Upper lobe of left lung (tissue), 6 donors: Measurements from ENCODE around the gene CPO. TPM values are rescaled to one million over a fixed set of nuclear protein-coding genes. Genes with fewer than 3 reads are reported as not detected.

Source experiments
- ATAC-seq, 2 donors: fragments of 200-7000 bp; cut with Tn5 transposase; one replicate each; pipeline ENCODE4 v1.9.1; 2022; ENCODE audit warnings: mild to moderate bottlenecking in 2 of 2, moderate library complexity in 2 of 2; ENCODE audit not compliant: low FRiP score in 2 of 2
- DNase-seq, 2 donors: peaks; one replicate each; pipeline ENCODE4 v3.0.0-alpha.2; 2019 to 2020
- H3K27ac ChIP-seq, 4 donors: fragments of 200-600 bp; sonication (generic); one replicate each; pipeline ENCODE4 v1.5.1; 2016 to 2019
- H3K27me3 ChIP-seq, 4 donors: fragments of 200-600 bp; sonication (generic); one replicate each; pipeline ENCODE4 v1.5.1; 2017 to 2019
- H3K36me3 ChIP-seq, 4 donors: fragments of 200-600 bp; sonication (generic); one replicate each; pipeline ENCODE4 v1.5.1; 2016 to 2019
- H3K4me1 ChIP-seq, 4 donors: fragments of 200-600 bp; sonication (generic); one replicate each; pipeline ENCODE4 v1.5.1; 2018 to 2019
- H3K4me3 ChIP-seq, 4 donors: fragments of 200-600 bp; sonication (generic); one replicate each; pipeline ENCODE4 v1.5.1; 2017 to 2019; ENCODE audit warnings: mild to moderate bottlenecking in 2 of 4, moderate library complexity in 1 of 4
- H3K9me3 ChIP-seq, 4 donors: fragments of 200-600 bp; sonication (generic); one replicate each; pipeline ENCODE4 v1.5.1; 2018 to 2019
- EP300 ChIP-seq, 4 donors: sonication (generic); formaldehyde crosslinking; IDR thresholded peaks; one replicate each; pipeline ENCODE4 v1.5.1; 2017; ENCODE audit warnings: antibody characterized with exemption in 4 of 4, control low read depth in 2 of 4
- POLR2A ChIP-seq, 4 donors: fragments of 450-650 bp; IDR thresholded peaks; one replicate each; pipeline ENCODE4 v1.5.1; 2016 to 2017; ENCODE audit warnings: antibody characterized with exemption in 4 of 4, mild to moderate bottlenecking in 2 of 4
- POLR2AphosphoS5 ChIP-seq, 2 donors: sonication (generic); formaldehyde crosslinking; IDR thresholded peaks; one replicate each; pipeline ENCODE4 v1.5.1; 2017; ENCODE audit warnings: antibody characterized with exemption in 2 of 2
- WGBS, 2 donors: methylation state at CpG; one replicate each; pipeline ENCODE4 v1.1.5; 2017 to 2018; 5-methylcytosine and 5-hydroxymethylcytosine counted together
- total RNA-seq, 6 donors: library from RNA; depleted of rRNA in 4 of 6; stranded (reverse); fragments of >200 nt in 4 of 6; gene quantifications; one replicate each; pipeline versions ENCODE4 v1.1.0 to v1.2.1, GENCODE V29; 2016 to 2021
- TF ChIP-seq, protein P1 (sequence below), 6 experiments: fragments of 450-650 bp in 4 of 6; fragments of 200-600 bp in 2 of 6; sonication (generic) in 2 of 6; IDR thresholded peaks; one replicate each; pipeline ENCODE4 v1.5.1; 2016 to 2019; ENCODE audit warnings: antibody characterized with exemption in 6 of 6
- donor health status: DM: no; HTN: no; CAD: no; lungs with moderate emphysema.
- donor health status: DM: no; HTN: yes; CAD: no; lungs with severe emphysema.

CPO gene, protein sequence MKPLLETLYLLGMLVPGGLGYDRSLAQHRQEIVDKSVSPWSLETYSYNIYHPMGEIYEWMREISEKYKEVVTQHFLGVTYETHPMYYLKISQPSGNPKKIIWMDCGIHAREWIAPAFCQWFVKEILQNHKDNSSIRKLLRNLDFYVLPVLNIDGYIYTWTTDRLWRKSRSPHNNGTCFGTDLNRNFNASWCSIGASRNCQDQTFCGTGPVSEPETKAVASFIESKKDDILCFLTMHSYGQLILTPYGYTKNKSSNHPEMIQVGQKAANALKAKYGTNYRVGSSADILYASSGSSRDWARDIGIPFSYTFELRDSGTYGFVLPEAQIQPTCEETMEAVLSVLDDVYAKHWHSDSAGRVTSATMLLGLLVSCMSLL
- total RNA-seq = not detected

DNA sequence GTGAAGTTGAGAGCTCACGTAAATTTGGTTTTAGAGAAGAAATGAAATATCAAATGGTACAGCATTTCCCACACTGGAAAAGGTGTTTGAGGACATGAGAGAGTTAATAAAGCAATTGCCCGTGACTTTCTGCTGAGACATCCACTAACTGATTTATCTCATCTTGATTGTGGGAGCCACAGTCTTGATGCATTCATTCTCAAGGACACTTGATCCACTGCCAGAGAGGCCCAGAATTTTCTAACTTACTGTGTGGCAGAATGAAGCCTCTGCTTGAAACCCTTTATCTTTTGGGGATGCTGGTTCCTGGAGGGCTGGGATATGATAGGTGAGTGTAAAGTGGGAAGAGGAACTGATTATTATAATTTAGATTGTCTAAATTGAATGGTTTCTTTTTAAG lies at the start of gene CPO:
TSS of gene CPO (plus strand) at position 179 of the 400 bp plus-strand sequence. CDS start at position 261, 82 bp downstream.
- Histone ChIP-seq H3K27ac (no peak within 1 kb of the TSS), H3K4me3 (no peak within 1 kb of the TSS), H3K36me3 (no peaks in the 10 kb centered on the region), H3K27me3 (no peaks in the 10 kb centered on the region), H3K9me3 (no peaks in the 10 kb centered on the region), H3K4me1 (no peaks in the 10 kb centered on the region)
- no peak for ATAC-seq
- TF ChIP-seq POLR2AphosphoS5 (IDR thresholded peaks at IDR 0.05) (no peak), EP300 (IDR thresholded peaks at IDR 0.05) (no peak), POLR2A (IDR thresholded peaks at IDR 0.05) (no peak)
- TF ChIP-seq, protein P1, sequence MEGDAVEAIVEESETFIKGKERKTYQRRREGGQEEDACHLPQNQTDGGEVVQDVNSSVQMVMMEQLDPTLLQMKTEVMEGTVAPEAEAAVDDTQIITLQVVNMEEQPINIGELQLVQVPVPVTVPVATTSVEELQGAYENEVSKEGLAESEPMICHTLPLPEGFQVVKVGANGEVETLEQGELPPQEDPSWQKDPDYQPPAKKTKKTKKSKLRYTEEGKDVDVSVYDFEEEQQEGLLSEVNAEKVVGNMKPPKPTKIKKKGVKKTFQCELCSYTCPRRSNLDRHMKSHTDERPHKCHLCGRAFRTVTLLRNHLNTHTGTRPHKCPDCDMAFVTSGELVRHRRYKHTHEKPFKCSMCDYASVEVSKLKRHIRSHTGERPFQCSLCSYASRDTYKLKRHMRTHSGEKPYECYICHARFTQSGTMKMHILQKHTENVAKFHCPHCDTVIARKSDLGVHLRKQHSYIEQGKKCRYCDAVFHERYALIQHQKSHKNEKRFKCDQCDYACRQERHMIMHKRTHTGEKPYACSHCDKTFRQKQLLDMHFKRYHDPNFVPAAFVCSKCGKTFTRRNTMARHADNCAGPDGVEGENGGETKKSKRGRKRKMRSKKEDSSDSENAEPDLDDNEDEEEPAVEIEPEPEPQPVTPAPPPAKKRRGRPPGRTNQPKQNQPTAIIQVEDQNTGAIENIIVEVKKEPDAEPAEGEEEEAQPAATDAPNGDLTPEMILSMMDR (IDR thresholded peaks at IDR 0.05) = no peak
- WGBS, 2 donors = 74 to 88% methylated on average over 2 of the region's 2 CpGs
- DNase-seq = no peak

DNA sequence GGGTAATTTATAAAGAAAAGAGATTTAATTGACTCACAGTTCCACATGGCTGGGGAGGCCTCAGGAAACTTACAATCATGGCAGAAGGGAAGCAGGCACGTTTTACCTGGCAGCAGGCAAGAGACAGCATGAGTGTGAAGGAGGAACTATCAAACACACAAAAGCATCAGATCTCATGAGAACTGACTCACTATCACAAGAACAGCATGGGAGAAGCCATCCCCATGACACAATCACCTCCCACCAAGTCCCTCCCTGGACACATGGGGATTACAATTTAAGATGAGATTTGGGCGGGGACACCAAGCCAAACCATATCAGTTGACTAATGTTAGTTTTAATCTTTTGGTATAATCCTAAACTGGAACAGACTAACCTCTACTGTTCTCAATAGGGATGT lies 49.1 kb upstream of the CPO start:
- H3K36me3 ChIP-seq = no peaks in the 10 kb centered on the region
- H3K4me3 ChIP-seq = no peak overlapping the region
- no peak overlapping the region for H3K27ac ChIP-seq
- DNase-seq = no peak
- no peak for TF ChIP-seq POLR2AphosphoS5 (IDR thresholded peaks at IDR 0.05)
- TF ChIP-seq EP300 (IDR thresholded peaks at IDR 0.05) = no peak
- no peak for TF ChIP-seq POLR2A (IDR thresholded peaks at IDR 0.05)
- TF ChIP-seq, protein P1 (IDR thresholded peaks at IDR 0.05) = no peak
- no peaks in the 10 kb centered on the region for H3K4me1 ChIP-seq
- no peak for ATAC-seq
- no peaks in the 10 kb centered on the region for H3K27me3 ChIP-seq
- no peaks in the 10 kb centered on the region for H3K9me3 ChIP-seq
- WGBS, 2 donors = 59 to 64% methylated on average over 2 of the region's 2 CpGs

DNA sequence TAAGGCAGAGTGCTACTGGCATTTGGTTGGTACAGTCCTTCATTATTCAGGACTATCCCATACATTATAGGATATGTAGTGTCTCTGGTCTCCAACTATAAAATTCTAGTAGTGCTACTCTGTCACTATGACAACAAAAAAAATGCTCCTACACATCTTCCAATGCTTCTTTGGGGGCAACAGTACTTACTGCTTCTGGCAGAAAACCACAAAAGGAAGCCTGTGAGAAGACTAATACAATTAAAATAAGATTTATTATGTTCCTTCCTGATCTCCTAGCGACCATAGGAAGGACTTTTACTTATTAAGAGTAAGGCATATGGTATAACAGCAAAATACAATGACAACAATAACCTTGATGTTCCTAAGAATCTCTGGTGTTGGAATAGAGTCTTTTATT lies 48.4 kb upstream of the CPO start:
- DNase-seq (no peak), ATAC-seq (no peak)
- WGBS, 2 donors = 28 to 31% methylated on average over 1 of the region's 1 CpG
- TF ChIP-seq POLR2AphosphoS5 (IDR thresholded peaks at IDR 0.05) (no peak), POLR2A (IDR thresholded peaks at IDR 0.05) (no peak), EP300 (IDR thresholded peaks at IDR 0.05) (no peak)
- TF ChIP-seq, protein P1 (IDR thresholded peaks at IDR 0.05) = no peak
- H3K27me3 ChIP-seq = no peaks in the 10 kb centered on the region
- no peak overlapping the region for H3K4me3 ChIP-seq
- H3K27ac ChIP-seq = no peak overlapping the region
- no peaks in the 10 kb centered on the region for H3K9me3 ChIP-seq
- H3K4me1 ChIP-seq = no peaks in the 10 kb centered on the region
- H3K36me3 ChIP-seq = no peaks in the 10 kb centered on the region

DNA sequence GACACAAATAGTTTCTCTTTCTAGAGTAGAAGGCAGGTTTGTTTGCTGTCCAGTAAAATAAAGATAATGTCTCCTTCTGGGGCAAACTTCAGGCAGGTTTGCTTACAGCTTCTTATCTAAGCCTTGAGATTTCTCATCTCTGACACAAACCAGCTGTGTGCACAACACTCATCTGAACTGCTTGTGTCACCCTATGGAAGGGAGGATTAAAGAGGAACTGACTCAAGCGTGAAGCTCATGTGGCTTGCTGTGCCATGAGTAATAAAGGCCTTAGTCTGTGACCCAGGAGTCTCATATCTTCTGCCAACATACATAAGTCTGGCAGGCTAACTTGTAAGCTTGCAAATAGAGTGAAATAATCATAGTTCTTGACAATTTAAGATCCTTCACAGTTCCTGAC lies 24.2 kb upstream of the CPO start:
- no peak overlapping the region for H3K4me3 ChIP-seq
- 17 to 29% methylated on average over 1 of the region's 1 CpG for WGBS, 2 donors
- no peak overlapping the region for H3K27ac ChIP-seq
- H3K27me3 ChIP-seq = no peaks in the 10 kb centered on the region
- DNase-seq (peak in 1 of 2 donors; percentile 21), ATAC-seq (peak in 1 of 2 donors; percentile 71)
- no peaks in the 10 kb centered on the region for H3K36me3 ChIP-seq
- no peaks in the 10 kb centered on the region for H3K9me3 ChIP-seq
- no peaks in the 10 kb centered on the region for H3K4me1 ChIP-seq
- no peak for TF ChIP-seq EP300 (IDR thresholded peaks at IDR 0.05)
- TF ChIP-seq POLR2AphosphoS5 (IDR thresholded peaks at IDR 0.05) = no peak
- TF ChIP-seq POLR2A (IDR thresholded peaks at IDR 0.05) = no peak
- TF ChIP-seq, protein P1 (IDR thresholded peaks at IDR 0.05) = no peak

DNA sequence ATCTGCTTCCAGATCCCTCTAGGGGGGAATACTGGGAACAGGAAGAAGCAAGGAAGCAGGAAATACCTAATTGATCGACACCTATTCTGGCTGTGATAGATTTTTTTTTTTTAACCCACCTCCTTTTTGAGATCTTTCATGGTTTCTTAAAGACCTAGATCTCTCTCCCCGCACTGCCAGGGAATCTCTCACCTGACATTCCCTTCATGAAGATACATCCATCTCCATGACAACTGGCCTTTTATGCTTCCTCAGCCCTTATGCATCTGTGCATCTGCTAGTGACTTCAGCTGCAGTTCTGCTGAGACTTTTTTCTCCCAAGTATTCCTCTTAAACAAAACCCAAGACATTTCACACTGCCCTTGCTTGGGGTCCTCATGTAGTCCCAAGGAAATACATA lies 21.1 kb upstream of the CPO start:
- DNase-seq = no peak
- H3K9me3 ChIP-seq = no peaks in the 10 kb centered on the region
- no peak for ATAC-seq
- no peaks in the 10 kb centered on the region for H3K4me1 ChIP-seq
- no peaks in the 10 kb centered on the region for H3K27me3 ChIP-seq
- no peak overlapping the region for H3K27ac ChIP-seq
- TF ChIP-seq EP300 (IDR thresholded peaks at IDR 0.05) (no peak), POLR2AphosphoS5 (IDR thresholded peaks at IDR 0.05) (no peak), POLR2A (IDR thresholded peaks at IDR 0.05) (no peak)
- TF ChIP-seq, protein P1 (IDR thresholded peaks at IDR 0.05) = no peak
- no peak overlapping the region for H3K4me3 ChIP-seq
- 35 to 67% methylated on average over 2 of the region's 2 CpGs for WGBS, 2 donors
- no peaks in the 10 kb centered on the region for H3K36me3 ChIP-seq
